Esophagus muscularis mucosa (tissue), 4 donors: ENCODE results near the gene C5orf22.

Experiments
- EP300 ChIP-seq: sonication (generic); formaldehyde crosslinking; IDR thresholded peaks from one replicate; pipeline ENCODE4 v1.6.1; 2017; ENCODE audit warnings: antibody characterized with exemption
- POLR2A ChIP-seq: fragments of 450-650 bp; IDR thresholded peaks from one replicate; pipeline ENCODE4 v1.6.1; 2017; ENCODE audit warnings: antibody characterized with exemption, moderate library complexity, mild to moderate bottlenecking, low read depth
- POLR2AphosphoS5 ChIP-seq, 2 donors: sonication (generic); formaldehyde crosslinking; IDR thresholded peaks; one replicate each; pipeline ENCODE4 v1.6.1; 2017; ENCODE audit warnings: antibody characterized with exemption in 2 of 2
- TF ChIP-seq, protein P1 (sequence below), 3 experiments: fragments of 200-600 bp in 2 of 3; fragments of 450-650 bp in 1 of 3; sonication (generic) in 2 of 3; IDR thresholded peaks; one replicate each; pipeline ENCODE4 v1.5.1; 2017 to 2019; ENCODE audit warnings: antibody characterized with exemption in 3 of 3, mild to moderate bottlenecking in 2 of 3, moderate library complexity in 1 of 3

DNA sequence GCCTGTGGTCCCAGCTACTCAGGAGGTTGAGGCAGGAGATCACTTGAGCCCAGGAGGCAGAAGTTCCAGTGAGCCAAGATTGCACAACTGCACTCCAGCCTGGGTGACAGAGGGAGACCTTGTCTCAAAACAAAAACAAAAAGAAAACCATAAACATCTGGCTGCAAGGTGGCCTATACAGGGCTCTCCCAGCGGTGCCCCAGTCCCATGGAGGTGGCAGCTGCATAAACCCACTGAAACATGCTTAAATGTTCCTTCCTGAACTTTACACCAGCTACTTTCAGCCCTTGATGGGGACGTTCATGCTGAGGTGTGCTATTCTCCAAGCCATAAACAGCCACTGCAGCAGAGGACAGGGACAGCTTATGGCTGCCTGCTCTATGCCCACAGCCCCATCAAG lies 35.8 kb upstream of the C5orf22 start:
- TF ChIP-seq, protein P1, sequence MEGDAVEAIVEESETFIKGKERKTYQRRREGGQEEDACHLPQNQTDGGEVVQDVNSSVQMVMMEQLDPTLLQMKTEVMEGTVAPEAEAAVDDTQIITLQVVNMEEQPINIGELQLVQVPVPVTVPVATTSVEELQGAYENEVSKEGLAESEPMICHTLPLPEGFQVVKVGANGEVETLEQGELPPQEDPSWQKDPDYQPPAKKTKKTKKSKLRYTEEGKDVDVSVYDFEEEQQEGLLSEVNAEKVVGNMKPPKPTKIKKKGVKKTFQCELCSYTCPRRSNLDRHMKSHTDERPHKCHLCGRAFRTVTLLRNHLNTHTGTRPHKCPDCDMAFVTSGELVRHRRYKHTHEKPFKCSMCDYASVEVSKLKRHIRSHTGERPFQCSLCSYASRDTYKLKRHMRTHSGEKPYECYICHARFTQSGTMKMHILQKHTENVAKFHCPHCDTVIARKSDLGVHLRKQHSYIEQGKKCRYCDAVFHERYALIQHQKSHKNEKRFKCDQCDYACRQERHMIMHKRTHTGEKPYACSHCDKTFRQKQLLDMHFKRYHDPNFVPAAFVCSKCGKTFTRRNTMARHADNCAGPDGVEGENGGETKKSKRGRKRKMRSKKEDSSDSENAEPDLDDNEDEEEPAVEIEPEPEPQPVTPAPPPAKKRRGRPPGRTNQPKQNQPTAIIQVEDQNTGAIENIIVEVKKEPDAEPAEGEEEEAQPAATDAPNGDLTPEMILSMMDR (IDR thresholded peaks at IDR 0.05): no peak
- no peak for TF ChIP-seq EP300
- no peak for TF ChIP-seq POLR2A
- TF ChIP-seq POLR2AphosphoS5 (IDR thresholded peaks at IDR 0.05): no peak
